GM12801 (cell line): ENCODE results near the gene NCAPG2.

Source experiments
- CTCF ChIP-seq: IDR thresholded peaks from one replicate; pipeline ENCODE4 v1.5.1; 2011; ENCODE audit warnings: control low read depth; ENCODE audit not compliant: insufficient read length; ENCODE audit errors: extremely low read depth

The NCAPG2 gene

GRCh38 chr7:158727690-158728089 lies 23.1 kb upstream of the NCAPG2 start:
- no peak for TF ChIP-seq CTCF

GRCh38 chr7:158726277-158726807 lies 21.7 kb upstream of the NCAPG2 start:
- no peak for TF ChIP-seq CTCF

- no peak for TF ChIP-seq CTCF
These were observed 20.8 kb upstream of the NCAPG2 start for GRCh38 chr7:158725506-158725800.

GRCh38 chr7:158724658-158725505 lies 20.3 kb upstream of the NCAPG2 start:
- TF ChIP-seq CTCF: no peak

- TF ChIP-seq CTCF: no peak
These were observed 19.2 kb upstream of the NCAPG2 start for GRCh38 chr7:158723714-158724385.

- TF ChIP-seq CTCF: no peak
These were observed 18.7 kb upstream of the NCAPG2 start for GRCh38 chr7:158723266-158723665.

- TF ChIP-seq CTCF: no peak
These were observed 18.1 kb upstream of the NCAPG2 start for GRCh38 chr7:158722574-158723237.
